HG03064 (cell line): ENCODE data around the gene BHLHE23.

ENCODE experiments used
- ATAC-seq: cut with Tn5 transposase; IDR thresholded peaks from one replicate; pipeline ENCODE4 v1.9.1; 2021; ENCODE audit warnings: low read depth; ENCODE audit not compliant: unreplicated experiment

BHLHE23 gene

GRCh38 chr20:63009988-63010769 lies 3.4 kb upstream of the BHLHE23 start:
- ATAC-seq, result no peak

- peak; percentile 37 for ATAC-seq
These were observed 2.5 kb upstream of the BHLHE23 start for GRCh38 chr20:63009045-63009961.

- no peak for ATAC-seq
These were observed 1.8 kb upstream of the BHLHE23 start for GRCh38 chr20:63008541-63009044.

GRCh38 chr20:63007646-63008488 lies 1.1 kb upstream of the BHLHE23 start:
- no peak for ATAC-seq

- ATAC-seq, result no peak
These were observed 539 bp upstream of the BHLHE23 start for GRCh38 chr20:63007360-63007645.

GRCh38 chr20:63005862-63006539 lies 763 bp downstream of the BHLHE23 start:
- no peak for ATAC-seq

GRCh38 chr20:63005365-63005861 lies 1.4 kb downstream of the BHLHE23 start:
- no peak for ATAC-seq

- no peak for ATAC-seq
These were observed 2.0 kb downstream of the BHLHE23 start for GRCh38 chr20:63004607-63005364.

GRCh38 chr20:63003546-63003945 lies 3.2 kb downstream of the BHLHE23 start:
- no peak for ATAC-seq

- no peak for ATAC-seq
These were observed 4.3 kb downstream of the BHLHE23 start for GRCh38 chr20:63002511-63002910.

- ATAC-seq, result no peak
These were observed 5.8 kb downstream of the BHLHE23 start for GRCh38 chr20:63000958-63001357.

- ATAC-seq, result no peak
These were observed 6.7 kb downstream of the BHLHE23 start for GRCh38 chr20:63000036-63000435.

- ATAC-seq, result no peak
These were observed 7.2 kb downstream of the BHLHE23 start for GRCh38 chr20:62999580-62999979.

GRCh38 chr20:62998449-62998848 lies 8.3 kb downstream of the BHLHE23 start:
- ATAC-seq, result no peak

- ATAC-seq, result no peak
These were observed 9.2 kb downstream of the BHLHE23 start for GRCh38 chr20:62997417-62998035.

- ATAC-seq, result no peak
These were observed 10.2 kb downstream of the BHLHE23 start for GRCh38 chr20:62996596-62996982.

- ATAC-seq, result no peak
These were observed 10.7 kb downstream of the BHLHE23 start for GRCh38 chr20:62995898-62996595.

- no peak for ATAC-seq
These were observed 11.3 kb downstream of the BHLHE23 start for GRCh38 chr20:62995481-62995880.
